NK-92 treated with Interleukin-12 subunit alpha and Interleukin-12 subunit beta, amount 100 ng/mL, for 24 hours (cell line): Measurements from ENCODE around the gene CCDC24.

ENCODE experiments used
- DNase-seq: peaks from one replicate; lab custom pipeline; 2025; lab: John Stamatoyannopoulos, UW

CCDC24 gene

GRCh38 chr1:43980255-43981134 is 10.9 kb upstream of the CCDC24 start:
- DNase-seq = no peak

DNA sequence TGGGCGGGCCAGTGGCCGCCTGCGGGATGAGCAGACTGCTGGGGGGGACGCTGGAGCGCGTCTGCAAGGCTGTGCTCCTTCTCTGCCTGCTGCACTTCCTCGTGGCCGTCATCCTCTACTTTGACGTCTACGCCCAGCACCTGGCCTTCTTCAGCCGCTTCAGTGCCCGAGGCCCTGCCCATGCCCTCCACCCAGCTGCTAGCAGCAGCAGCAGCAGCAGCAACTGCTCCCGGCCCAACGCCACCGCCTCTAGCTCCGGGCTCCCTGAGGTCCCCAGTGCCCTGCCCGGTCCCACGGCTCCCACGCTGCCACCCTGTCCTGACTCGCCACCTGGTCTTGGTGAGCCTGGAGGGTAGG is 10.3 kb upstream of the CCDC24 start:
- no peak for DNase-seq

GRCh38 chr1:43981636-43982035 is 9.8 kb upstream of the CCDC24 start:
- DNase-seq = no peak

DNA sequence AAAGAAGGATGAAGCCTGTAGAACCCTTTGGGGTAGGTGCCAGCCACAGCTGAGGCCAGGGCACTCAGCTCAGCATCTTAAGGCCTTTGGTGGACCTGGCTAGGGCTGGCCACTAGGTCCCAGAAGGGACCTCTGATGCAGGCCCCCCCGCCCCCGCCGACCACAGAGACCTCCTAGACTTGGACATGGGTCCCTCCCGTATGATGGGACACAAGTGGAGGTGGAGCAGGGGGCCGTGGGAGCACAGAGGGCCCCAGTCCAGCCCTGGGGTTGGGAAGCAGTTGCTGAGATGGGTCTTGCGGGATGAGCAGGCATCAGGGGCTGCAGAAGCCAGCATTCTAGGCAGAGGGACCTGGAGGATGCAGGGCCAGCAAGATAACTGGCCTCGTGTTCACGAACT is 9.2 kb upstream of the CCDC24 start:
- no peak for DNase-seq

DNA sequence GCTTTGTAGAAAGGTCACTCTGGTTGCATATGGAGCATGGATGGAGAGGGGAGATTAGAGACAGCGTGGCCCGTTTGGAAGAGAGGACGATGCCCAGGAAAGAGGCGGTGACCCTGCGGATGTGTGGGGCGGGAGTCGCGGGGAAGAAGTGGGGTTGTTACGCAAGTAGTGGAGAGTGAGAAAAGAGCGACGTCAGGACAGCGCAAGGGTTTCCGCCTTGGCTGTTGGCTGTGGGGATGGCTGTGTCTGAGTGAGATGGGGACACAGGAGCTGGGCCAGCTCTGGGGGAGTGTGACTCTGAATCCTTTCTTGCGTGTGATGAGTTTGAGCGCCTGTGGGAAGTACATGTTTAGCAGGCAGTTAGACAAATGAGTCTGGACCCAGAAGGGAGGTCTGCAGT is 8.6 kb upstream of the CCDC24 start:
- DNase-seq = no peak

DNA sequence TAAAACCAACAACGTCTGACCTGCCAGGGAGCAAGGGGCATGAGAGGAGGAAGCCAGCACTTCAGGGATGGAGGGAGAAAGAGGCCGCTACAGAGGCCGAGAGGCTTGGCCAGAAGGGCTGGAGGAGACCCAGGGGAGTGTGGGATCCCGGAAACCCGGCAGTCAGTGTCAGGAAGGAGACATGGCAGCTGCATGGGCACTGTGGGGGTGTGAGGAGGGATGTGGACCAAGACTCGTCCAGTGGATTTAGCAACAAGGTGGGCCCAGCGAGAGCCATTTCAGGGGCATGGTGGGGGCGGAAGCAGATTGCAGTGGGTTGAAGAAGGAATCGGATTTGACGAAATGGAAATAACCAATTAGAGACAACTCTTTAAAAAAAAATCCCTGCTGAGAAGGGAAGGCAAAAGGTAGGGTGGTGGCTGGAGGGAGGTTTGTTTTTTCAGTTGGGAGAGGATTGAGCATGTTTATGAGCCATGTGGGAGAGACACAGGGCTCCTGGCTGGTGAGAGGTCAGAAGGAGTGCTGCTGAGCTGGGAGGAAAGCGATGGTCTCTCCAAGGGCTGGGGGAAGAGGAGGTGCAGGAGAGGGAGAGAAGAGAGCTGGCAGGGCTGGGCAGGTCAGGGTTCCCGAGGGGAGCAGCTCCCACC is 8.0 kb upstream of the CCDC24 start:
- DNase-seq = no peak

GRCh38 chr1:43984855-43985254 is 6.5 kb upstream of the CCDC24 start:
- DNase-seq = no peak

DNA sequence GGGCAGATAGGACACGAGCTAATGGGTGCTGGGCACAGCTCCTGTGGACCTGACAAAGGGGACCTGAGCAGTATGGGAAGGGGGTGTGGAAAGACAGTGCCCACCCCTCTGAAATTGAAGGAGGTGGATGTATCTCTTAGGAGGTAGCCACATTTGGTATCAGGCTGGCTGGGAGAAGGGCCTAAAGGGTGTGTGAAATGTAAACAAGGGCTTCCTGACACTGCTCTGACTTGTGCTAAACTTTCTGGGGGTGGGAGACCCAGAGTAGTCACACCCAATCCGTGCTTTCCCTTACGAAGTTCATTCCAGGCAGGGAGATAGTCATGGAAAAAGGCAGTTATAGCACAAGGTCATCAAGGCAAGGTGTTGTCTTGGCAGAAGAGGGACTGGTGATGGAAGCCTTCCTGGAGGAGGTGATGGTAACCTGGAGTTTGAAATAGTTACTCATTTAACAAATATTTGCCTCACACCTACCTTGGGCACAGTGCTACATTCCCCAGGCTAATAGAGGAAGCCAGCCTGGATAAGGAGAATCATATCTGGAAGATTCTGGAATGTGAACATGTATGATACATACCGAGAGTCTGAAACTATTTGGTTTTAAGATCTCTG is 5.3 kb upstream of the CCDC24 start:
- DNase-seq = no peak

DNA sequence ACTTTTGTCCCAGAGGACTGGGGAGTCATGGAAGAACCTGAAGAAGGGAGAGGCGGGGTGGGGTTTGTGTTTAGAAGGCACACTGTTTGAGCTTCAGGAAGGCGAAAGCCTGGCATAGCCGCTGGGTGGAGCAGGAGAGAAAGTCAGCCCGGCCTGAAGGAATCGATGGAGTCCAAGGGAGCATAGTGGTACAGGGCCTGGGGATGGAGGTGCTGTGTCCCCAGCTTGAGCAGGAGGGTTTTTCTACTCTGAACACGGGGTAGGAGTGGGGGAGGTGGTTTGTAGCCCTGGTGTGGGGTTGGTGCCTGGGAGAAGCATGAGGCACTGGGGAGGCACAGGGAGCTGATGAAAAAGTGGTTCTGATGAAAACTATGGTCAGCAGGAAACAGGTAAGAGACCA is 4.7 kb upstream of the CCDC24 start:
- DNase-seq = no peak

DNA sequence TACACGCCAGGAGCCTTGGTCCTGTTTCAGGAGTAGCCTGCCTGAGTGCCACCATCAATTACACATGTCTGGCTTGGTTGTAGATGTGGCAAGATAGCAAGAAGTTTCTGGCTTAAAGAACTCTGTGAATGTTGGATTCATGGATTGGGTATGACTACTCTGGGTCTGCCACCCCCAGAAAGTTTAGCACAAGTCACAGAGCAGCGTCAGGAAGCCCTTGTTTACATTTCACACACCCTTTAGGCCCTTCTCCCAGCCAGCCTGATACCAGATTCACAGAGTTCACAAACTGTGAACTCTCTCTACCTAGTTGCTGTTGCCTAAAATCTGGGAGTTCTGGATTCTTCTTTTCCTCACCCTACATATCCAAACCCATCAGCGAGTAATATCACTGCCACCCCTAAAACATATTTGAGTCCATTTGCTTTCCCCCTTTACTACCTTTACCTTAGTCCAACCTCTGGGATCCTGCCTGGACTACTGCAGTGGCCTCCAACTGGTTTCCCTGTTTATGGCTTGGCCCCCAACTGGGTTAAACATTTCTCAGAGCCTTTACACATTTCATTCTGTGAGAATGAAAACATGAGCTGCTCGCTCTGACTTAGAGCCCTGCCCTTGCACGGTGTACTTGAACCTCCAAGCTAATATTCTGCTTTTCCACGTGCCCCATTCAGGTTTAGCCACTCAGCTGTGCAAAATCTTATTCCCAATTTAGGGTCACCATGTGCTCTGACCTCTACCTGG is 4.1 kb upstream of the CCDC24 start:
- no peak for DNase-seq

- DNase-seq = no peak
These were observed 864 bp upstream of the CCDC24 start for GRCh38 chr1:43990271-43991199.

- DNase-seq = no peak
These were observed 261 bp upstream of the CCDC24 start for GRCh38 chr1:43991200-43991475.

DNA sequence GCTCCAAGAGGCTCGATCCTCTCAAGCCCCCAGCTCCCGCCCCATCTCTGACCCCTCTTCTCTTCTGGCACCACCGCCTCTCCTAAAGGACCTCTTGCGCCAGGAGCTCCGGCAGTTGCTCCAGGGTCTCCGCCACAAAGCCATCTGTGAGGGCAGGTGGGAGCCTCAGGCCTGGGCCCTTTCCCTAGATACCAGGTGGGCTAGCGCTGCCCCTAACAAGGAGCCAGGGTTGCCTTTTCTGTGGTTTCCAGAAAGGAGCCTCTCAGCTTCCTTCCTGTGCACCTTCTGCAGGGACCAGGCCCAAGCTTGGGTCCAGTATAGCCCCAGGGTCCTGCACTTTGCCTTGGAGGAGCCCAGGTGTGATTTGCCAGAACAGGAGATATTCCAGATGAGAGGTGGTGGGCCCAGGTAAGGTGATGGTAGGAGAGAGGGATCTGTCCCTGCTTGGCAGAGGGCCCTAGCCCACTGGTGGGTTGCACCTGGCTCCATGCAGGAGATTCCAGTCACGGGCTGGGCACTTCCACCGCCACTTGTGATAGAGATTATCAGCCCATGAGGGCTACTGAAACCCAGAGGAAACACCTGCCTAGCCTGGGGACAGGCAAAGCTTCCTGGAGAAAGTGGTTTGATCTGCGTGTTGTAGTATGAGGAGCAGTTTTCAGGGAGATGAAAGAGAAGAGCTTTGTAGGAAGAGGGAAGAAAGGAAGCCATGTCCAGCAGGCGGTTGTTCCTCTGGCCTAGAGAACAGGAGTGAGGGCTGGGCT is 1.0 kb downstream of the CCDC24 start:
- no peak for DNase-seq

DNA sequence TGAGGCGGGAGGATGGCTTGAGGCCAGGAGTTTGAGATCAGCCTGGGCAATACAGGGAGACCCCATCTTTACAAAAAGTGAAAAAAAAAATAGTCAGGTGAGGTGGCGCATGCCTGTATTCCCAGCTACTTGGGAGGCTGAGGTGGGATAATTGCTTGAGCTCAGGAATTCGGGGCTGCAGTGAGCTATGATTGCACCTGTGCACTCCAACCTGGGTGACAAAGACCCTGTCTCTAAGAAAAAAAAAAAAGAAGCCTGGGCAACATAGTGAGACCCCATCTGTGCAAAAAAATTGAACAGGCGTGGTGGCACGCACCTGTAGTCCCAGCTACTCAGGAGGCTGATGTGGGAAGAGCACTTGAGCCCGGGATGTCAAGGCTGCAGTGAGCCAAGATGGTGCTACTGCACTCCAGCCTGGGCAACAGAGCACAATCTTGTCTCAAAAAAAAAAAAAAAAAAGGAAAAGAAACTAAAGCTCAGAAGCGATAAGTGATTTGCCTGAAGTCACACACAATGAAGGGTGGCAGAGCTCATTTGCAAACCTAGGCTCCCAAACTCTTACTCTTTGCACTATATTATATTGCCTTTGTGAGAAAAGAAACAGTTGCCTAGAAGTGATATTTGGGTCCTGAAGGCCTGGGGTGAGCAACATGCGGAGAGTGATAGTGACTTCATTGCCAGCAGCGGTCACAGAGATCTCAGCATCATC is 2.0 kb downstream of the CCDC24 start:
- DNase-seq = no peak

DNA sequence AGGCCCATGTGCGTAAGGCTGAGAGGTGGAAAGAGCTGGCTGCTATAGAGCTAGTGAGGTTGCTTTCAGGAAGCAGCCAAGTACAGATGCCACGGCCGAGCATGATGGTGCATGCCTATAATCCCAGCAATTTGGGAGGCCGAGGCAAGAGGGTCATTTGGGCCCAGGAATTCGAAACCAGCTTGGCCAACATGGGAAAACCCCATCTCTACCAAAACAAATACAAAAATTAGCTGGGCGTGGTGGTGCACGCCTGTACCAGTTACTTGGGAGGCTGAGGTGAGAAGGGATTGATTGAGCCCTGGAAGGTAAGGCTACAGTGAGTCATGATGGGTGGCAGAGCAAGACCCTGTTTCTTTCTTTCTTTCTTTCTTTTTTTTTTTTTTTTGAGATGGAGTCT is 2.7 kb downstream of the CCDC24 start:
- no peak for DNase-seq

- DNase-seq = no peak
These were observed 3.7 kb downstream of the CCDC24 start for GRCh38 chr1:43994794-43995790.

DNA sequence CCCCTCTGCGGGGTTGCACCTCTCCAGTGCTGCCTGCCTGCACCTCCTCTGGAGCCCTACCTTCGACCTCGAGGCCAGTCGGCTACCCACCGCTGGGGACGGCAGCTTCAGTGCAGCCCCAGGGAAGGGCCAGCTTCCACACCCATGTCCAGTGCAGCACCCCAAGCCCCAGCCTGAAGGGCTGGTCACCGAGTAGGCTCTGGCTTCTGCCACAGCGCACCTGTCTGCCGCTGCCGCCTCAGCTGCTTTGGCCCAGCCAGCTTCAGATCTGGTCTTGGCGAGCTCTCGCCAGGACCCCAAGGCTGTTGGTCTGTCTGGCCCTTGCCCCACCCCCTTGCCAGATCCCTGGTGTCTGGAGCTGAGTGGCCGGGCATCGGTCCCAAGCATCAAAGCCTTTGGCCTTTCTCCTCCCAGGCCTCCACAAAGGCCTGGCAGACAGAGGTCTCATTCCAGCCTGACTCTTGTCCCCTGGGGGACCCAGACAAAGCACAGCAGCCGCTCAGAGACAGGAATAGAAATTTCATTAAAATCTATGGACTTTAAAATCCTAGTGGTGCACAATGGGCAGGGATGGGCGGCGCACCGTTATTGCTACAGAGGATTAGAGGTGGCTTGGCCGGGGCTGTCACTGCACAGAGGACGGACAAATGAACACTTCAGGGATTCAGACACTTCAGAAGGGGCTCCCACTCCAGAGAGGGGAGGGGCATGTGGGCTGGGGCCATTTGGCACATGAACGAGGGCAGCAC is 4.8 kb downstream of the CCDC24 start:
- no peak for DNase-seq

GRCh38 chr1:43996733-43997115 is 5.3 kb downstream of the CCDC24 start:
- DNase-seq = no peak
